ENCODE results near the gene FADS2.

DNA sequence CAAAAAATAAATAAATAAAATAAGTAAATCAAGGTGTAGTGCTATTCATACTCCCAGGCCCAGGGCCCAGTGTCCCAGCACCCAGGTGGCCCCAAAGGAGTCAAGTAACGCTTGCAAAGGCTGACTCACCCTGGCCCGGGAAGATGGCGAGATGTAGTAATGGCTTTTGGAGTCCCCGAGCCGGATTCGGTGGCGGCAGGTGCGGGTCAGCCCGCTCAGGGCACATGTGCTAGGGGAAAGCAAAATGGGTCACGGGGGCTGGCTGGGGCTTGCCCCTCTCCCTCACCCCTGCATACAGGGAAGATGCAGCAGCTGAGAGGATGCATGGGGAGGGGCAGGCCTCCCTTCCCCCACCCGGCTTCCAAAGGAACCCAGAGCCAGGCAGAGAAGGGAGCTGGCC, 74.2 kb downstream of the FADS2 start:
- TF ChIP-seq, protein P1, sequence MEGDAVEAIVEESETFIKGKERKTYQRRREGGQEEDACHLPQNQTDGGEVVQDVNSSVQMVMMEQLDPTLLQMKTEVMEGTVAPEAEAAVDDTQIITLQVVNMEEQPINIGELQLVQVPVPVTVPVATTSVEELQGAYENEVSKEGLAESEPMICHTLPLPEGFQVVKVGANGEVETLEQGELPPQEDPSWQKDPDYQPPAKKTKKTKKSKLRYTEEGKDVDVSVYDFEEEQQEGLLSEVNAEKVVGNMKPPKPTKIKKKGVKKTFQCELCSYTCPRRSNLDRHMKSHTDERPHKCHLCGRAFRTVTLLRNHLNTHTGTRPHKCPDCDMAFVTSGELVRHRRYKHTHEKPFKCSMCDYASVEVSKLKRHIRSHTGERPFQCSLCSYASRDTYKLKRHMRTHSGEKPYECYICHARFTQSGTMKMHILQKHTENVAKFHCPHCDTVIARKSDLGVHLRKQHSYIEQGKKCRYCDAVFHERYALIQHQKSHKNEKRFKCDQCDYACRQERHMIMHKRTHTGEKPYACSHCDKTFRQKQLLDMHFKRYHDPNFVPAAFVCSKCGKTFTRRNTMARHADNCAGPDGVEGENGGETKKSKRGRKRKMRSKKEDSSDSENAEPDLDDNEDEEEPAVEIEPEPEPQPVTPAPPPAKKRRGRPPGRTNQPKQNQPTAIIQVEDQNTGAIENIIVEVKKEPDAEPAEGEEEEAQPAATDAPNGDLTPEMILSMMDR (IDR thresholded peaks at IDR 0.05 in 2 of 3, conservative IDR thresholded peaks at IDR 0.05 in 1 of 3; ENCODE audit: borderline replicate concordance in 1 of 3, insufficient read depth in 1 of 3, low read depth in 2 of 3, low read length in 2 of 3) = no peak
- TF ChIP-seq EZH2phosphoT487 (IDR thresholded peaks at IDR 0.05; ENCODE audit: borderline replicate concordance) (no peak), MAX (IDR thresholded peaks at IDR 0.05) (no peak), ATF3 (IDR thresholded peaks at IDR 0.05) (no peak)

Measured in HCT116 (cell line).